GM18868 (cell line): Measurements from ENCODE around the gene TIGD1.

Source experiments
- ATAC-seq: cut with Tn5 transposase; IDR thresholded peaks from one replicate; pipeline ENCODE4 v1.9.1; 2021; ENCODE audit warnings: mild to moderate bottlenecking, moderate library complexity; ENCODE audit not compliant: unreplicated experiment

Gene TIGD1

DNA sequence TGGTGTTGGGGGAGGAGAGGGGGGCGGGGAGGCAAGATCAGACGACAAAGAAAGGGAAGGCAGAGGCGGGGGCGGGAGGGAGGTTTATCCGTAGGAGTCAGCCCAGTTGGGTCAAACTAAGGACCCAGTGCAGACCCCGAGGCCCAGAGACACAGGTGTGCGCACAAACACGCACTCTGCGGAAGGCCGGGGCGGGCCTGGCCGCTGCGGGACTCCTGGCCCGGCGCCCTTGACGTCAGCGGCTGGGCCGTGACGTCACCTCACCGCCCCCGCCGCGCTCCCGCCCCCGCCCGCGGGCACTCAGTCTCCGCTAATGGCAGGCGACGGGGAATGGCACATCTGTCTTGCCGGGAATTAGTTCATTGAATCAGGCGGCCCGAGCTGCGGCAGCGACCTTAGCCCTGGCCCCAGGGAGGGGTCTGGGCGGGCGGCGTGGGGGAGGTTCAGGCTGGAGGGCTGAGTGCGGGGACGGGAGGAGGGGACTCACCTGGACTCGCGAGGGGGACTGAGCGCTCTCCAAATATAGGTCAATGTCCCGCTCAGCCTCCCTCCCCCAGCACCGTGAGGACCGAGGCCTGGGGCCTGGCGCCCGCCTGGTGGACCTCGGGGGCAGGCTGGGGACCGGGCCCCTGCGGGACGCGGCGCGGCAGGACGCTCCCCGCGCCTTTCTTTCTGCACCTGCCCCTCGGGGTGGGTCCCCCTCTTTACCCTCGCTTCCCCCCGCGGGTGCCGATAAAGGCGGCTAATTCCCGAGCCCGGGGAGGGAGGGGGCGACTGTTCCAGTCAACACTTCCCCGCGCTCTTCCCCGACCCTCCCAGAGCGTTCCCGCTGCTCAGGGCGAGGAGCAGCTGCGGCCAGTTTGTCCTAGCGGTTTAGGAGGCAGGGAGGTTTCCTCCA, 47.2 kb downstream of the TIGD1 start:
- ATAC-seq, result no peak

DNA sequence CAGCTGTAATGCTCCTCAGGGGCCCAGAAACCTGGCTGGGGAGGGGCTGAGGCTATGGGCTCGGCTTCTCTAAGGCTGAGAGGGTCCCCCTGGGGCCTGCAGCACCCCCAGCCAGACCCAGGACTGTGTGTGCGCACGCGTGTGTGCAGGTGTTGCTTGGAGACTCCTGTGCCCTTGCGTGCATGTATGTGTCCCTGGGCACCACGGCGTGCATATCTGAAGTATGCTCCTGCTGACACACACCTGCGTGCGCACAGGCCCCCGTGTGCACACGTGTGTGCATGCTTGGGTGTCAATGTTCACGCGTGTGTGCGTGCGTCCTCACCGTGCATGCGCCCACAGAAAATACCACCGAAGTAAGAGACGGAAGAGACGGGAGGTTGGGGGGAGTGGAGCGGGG, 47.8 kb downstream of the TIGD1 start:
- no peak for ATAC-seq

DNA sequence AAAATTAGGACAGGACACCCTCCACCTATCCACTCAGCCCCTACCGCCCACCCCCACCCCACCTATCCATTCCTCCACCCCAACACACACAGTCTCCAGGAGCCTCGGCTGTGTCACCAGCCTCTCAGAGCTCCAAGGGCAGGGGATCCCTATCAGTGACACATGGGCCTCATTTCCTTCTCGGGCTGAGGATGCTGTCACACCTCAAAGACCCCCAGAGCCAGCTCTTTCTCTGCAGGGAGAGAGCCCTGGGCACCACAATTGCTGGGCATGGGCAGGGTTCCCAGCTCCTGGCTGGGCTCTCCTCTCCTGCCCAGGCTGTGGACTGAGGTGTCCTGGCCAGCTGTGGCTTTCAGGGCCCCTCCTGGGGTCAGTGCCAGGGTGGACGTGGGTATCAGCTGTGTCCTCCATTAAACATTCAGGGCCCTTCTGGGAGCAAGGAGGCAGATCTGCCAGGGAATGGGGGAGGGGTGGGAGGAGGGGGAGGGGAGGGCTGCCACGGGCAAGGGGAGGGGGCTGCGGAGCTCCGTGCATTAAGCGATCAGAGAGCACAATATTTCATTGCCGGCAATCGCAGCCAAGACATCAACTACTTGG, 48.5 kb downstream of the TIGD1 start:
- ATAC-seq, result no peak

DNA sequence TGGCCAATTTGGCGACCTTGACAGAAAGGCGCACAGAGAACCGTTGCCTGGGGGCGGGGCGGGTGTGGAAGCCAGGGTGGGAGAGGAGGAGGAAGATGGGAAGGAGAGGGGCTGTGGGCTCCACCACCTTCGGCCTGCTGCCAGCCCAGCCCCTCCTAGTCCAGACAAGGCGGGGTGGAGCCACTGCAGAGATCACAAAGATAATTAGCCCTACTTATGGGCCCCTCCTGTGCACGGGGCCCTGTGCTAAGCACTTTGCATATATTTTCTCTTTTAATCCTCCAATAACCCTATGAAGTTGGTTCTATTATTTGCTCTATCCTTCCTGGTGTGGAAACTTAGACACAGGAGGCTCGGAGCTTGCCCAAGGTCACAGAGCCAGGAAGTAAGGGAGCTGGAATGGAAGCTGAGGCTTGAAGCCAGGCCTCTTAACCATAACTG, 49.0 kb downstream of the TIGD1 start:
- no peak for ATAC-seq

DNA sequence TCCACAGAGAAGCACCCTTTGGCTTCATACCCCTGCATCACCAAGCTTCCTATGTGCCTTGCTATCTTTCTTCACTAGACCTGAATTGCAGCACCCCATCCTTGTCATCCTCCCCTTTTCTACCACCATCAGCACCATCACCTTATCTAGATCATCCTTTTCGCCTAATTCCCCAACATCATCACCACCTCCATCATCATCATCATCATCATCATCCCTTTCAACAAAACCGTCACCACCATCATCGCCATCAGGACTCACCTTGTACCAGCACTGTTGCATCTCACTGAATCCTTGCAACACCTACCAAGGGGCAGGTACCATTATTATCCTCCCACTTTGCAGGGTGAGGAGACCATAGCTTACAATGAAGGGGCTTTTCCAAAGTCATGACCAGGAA, 51.9 kb downstream of the TIGD1 start:
- no peak for ATAC-seq
